NCI-H2107 treated with DMSO at 0.1 percent for 48 hours (cell line): Measurements from ENCODE around the gene OR8B4.
"Not testable (repeated sequence)": the region's sequence is repeated elsewhere in the genome, so short reads cannot be mapped to it uniquely, and the experiment has no call there.

Source experiments
- DNase-seq: peaks from one replicate; lab custom pipeline; 2025; ENCODE audit not compliant: unreplicated experiment; lab: John Stamatoyannopoulos, UW

OR8B4 gene, protein sequence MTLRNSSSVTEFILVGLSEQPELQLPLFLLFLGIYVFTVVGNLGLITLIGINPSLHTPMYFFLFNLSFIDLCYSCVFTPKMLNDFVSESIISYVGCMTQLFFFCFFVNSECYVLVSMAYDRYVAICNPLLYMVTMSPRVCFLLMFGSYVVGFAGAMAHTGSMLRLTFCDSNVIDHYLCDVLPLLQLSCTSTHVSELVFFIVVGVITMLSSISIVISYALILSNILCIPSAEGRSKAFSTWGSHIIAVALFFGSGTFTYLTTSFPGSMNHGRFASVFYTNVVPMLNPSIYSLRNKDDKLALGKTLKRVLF

DNA sequence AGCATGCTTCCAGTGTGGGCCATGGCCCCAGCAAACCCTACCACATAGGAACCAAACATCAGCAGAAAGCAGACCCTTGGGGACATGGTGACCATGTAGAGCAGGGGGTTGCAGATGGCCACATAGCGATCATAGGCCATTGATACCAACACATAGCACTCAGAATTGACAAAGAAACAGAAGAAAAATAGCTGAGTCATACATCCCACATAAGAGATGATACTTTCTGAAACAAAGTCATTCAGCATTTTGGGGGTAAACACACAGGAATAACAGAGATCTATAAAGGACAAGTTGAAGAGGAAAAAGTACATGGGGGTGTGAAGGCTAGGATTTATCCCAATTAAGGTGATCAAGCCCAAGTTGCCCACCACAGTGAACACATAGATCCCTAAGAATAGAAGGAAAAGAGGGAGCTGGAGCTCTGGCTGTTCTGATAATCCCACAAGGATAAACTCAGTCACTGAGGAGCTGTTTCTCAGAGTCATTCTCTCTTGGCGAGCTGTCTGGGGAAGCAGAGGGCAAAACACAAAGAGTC is at the start of gene OR8B4:
OR8B4 (minus strand) TSS at position 488 of the 538 bp plus-strand sequence; CDS start at position 488, 0 bp downstream.
- DNase-seq, result no peak

DNA sequence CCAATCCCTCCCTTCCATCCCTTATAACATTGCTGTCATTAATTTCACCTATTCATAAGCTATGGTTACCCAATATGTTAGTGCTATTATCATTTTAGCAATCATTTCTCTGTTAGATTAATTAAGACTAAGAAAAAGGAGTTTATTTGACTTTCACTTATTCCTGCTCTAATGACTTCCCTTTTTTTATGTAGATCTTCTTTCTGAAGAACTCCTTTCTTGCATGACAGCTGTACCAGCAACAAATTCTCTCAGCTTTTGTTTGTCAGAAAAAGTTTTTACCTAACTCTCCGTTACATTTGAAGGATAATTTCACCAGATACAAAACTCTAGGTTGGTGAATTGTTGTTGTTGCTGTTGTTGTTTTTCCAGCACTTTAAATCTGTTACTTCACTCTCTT is 49.4 kb upstream of the OR8B4 start:
- DNase-seq, result no peak

DNA sequence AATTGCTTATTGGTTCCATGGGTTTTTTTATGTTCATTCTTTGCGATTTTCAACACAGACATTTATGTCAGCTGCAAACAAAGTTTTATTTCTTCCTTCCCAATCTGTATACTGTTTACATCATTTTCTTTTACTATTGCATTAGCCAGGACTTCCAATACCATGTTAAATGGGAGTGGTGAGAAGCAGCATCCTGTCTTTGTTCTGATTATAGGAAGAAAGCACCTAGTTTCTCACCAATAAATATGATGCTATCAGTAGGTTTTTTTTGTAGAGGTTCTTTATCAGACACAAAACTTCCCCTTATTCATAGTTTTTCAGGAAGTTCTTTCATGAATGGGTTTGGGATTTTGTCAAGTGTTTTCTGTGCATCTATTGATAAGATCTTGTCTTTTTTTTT is 48.8 kb upstream of the OR8B4 start:
- no peak for DNase-seq

DNA sequence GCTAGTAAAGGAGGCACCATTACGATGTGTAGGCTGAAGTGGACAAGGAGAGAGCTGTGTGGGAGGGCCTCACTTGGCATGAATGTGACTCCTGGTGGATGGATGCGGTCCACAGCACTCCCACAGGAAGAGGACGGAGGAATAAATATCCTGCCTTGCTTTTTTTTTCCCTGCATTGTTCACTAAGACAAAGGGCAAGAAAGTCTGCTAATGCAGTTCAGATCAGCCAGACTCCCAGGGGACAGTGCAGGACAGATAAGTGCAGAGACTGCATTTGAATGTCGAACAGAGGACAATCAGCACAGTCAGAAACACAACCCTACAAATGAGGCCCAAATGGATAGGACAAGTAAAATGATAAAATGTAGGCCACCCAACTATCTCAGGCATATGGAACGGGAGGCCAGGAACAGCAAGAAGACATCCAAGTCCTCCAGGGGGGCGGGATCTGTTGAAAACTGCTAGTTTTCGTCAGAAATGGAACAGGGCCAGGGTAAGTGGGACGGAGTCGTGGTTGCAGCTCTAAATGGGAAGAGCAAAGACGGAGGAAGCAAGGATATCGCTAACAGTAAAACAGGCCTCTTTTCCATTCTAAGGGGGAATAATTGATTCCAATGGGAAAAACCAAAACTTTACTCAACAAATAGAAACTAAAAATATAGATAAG is 46.0 kb upstream of the OR8B4 start:
- no peak for DNase-seq

DNA sequence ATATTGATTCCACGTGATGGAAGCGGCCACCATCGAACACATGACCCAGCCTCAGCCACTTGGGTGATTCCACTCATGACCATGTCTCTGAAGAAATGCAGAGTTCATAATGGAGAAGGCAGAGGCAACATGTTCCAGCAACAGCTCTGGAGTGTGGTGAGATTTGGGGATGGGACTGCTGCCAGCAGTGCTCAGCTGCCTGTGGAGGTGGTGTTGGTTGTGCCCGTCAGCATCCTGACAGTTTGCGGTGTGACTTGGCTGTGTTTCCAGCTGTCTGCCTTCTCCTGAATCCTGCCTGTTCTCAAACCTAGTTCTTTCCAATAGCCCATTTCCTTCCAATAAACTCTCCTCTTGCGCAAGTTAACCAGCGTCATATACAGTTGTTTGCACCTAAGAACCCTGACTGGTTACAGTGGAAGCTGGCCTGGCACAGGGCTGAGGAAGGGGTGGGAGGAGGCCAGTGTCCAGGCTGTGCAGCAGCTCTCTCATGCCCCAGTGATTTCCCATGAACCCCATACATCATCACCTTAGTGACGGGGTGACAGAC is 42.8 kb upstream of the OR8B4 start:
- DNase-seq, result no peak

DNA sequence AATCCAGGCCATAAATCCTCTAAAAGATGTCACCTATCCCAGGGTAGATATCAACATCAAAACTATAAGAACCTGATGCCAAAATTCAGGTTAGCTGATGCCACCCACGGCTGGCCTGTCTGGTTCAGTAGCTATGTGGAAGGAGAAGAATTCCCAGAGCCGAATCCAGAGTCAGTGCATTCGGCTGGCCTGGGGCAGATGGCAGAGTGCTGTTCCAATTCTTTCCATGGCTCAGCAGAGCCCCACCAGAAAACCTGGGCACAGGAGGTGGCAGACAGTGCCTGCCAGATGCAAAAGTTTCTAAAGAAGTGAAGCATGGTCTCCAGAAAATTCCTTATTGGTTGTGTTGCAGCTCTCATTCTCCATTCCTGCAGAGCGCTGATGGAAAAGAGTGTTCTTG is 40.7 kb upstream of the OR8B4 start:
- no peak for DNase-seq

DNA sequence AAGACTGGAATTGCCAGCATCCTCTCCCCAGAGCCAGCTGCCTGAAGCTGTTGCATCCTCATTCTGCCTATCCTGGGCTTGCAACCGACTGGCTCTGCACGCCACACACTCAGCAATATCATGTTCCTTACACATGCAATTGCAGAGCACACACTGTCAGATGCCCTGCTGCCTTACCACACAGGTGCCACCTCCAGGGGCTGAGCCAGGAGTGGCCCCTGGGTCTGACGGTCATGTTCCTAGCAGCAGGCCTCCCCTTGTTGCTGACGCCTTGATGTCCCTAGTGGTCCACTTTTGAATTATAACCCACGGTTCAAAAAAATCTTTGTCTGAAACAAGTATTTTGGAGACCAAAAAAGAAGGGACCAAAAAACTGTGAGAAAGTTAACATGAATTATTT is 39.3 kb upstream of the OR8B4 start:
- no peak for DNase-seq

DNA sequence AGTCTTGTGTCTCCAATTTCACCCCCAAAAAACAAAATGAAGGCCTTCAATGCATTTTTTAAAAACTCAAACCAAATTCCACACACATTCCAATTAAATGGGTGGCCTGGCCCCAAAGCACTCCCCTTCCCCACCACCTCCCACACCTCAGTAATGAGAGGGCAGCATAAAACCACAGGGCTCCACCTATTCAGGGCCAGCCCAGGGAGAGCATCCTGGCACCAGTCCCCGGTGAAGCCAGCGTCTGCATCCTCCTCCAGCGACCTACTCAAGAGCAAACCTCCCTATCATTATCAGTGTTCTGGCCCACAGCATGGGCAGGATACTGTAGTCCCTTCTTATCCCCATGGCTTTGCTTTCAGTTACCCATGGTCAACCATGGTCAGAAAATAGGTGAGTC is 38.7 kb upstream of the OR8B4 start:
- DNase-seq, result no peak

DNA sequence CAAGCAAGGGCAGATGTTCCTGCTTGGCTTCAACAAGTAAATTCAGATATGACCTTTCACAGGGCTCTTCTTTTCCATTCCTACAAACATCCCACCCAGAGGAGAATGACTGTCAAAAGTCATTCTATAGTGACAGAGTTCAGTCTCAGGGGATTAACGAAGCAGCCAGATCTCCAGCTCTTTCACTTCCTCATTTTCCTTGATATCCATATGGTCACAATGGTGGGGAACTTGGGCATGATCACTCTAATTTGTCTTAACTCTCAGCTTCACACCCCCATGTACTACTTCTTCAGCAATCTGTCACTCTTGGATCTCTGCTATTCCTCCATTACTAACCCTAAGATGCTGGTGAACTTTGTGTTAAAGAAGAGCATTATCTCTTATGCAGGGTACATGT is 35.8 kb upstream of the OR8B4 start:
- no peak for DNase-seq

DNA sequence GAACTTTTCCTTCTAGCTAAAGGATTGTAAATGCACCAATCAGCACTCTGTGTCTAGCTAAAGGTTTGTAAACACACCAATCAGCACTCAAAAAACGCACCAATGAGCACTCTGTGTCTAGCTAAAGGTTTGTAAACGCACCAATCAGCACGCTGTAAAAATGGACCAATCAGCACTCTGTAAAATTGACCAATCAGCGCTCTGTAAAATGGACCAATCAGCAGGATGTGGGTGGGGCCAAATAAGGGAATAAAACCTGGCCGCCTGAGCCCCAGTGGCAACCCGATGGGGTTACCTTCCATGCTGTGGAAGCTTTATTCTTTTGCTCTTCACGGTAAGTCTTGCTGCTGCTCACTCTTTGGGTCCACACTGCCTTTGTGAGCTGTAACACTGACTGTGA is 34.7 kb upstream of the OR8B4 start:
- DNase-seq, result not testable (repeated sequence)

DNA sequence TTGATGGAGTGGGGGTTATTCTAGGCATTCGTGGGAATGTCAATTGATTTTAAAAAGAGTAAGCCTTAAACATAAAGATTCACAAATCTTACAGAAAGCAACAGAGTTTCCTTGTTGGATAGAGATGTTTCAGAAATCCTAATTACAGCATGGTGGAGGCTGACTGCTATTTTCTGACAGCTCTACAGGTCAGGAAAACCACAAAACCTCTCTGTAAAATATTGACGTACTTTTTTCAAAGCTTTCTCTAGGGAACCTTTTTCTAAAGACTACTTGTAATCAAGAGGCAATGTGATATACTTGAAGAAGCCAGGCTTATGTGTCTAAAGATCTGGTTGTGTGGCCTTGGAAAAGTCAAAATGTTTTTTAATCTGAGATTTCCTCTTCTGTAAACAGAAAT is 29.9 kb upstream of the OR8B4 start:
- DNase-seq, result no peak

DNA sequence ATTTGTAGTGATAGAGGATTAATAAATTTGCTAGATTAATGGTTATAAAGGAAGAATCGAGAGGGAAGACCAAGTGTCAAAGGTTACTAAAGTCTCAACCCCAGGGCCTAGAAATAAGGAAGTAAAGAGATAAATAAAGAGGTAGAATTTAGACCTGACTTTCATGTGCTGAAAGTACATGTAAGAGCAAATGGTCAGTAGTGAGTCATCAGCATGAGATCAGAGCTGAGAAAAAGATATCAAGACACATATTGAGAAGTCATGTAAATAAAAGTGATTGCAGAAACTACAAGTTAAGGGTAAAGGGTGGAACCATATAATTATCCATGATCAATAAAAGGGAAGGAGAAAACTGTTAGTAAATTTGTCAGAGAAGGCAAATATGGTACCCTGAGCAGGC is 22.2 kb upstream of the OR8B4 start:
- DNase-seq, result no peak

DNA sequence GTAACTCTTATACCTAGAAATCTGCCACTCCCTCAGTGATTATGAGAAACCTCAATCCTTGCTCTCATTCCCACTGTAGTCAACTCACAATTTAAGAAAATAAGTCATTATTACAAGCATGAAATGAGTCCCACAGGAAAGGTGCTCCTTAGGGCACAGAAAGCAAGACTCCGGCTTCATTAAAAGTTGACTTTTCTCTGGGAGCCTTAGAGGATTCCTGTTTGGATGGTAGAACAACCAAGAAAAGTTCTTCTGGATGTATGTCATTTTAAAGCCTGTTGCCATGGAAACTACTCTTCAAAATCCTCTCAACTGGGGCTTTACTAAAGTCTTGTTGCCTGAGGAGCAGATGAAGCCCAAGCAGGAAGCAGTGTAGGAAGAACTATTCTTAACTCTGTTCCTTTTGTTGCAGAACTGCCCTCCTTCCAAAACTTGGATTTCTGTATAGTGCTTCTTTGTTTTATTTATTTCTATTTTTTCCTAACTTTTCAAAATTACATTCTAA is 21.0 kb upstream of the OR8B4 start, which contains the start of gene OR8B8:
OR8B8 (minus strand) TSS at position 51 of the 505 bp plus-strand sequence. CDS start 4,611 bp downstream, outside the sequence.
- no peak for DNase-seq

DNA sequence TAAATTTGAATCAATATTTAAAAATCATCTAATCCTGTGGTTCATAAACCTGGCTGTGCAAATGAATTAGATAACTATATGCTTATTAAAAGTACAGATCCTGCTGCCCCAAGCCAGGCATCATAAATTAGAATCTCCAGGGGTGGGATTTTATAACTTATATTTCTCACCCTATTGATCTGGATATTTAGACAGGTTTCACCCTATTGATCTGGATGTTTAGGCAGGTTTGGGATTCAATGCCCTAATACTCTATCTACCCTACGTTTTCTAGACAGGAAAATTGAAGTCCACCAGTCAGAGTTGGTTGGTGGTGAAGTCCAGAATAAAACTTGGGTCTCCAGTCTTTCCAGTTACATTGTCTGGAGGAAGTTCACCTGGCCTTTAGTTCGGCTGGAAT is 18.2 kb upstream of the OR8B4 start:
- DNase-seq, result no peak

DNA sequence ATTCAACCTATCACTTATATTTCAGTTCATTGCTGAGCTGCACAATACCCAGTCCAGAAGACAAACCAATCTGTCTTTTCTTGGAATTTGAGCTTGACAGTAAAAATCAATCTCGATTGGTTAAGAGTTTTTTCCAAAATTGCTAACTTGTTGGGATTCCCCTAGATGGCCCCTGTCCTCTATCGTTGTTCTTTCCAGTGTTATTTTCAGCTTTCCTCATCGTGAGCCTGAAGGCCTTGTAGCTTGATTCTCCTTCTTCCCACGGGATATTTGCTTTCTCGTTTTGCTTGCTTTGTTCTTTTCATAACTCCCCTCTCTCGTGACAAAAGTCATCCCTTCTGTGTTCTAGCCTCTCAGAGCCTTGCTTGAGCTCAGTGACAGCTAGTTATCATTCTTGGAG is 17.8 kb upstream of the OR8B4 start:
- DNase-seq, result no peak

DNA sequence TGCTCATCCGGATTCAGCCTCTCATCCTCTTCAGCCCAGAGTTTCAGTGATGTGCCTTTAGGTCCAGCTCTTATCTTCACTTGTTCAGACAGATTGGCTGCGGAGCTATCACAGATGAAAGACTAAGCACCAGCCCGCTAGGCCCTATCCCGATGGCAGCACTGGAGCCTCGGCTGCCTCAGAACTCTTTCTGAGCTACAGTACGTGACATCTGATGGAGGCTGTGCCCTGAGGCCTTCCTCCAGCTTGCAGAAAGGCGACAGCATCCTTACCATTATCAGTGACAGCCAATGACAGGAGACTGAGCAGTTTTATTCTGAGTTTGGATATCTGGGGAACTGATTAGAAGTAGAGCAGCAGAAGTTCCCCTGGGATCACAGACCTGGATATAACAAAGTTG is 16.8 kb upstream of the OR8B4 start:
- DNase-seq, result no peak

DNA sequence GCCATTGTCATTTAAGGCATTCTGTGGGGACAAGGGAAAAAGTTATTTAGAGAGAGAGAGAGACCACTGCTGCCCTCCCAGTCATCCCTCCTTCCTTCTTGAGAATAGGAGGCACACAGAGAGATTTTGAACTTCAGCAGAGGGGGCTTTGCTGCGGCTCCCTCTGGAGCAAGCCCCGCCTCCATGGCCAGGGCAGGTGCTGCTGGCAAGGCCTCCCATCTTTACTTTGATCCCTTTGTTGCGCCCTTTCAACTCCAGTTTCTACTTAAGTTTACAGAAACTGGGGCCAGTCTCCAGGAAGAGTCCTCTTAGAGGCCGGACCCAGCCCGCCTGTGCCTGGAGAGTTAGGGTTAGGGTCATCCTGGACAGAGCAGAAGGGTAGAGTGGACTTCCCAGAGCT is 16.4 kb upstream of the OR8B4 start:
- DNase-seq, result no peak

DNA sequence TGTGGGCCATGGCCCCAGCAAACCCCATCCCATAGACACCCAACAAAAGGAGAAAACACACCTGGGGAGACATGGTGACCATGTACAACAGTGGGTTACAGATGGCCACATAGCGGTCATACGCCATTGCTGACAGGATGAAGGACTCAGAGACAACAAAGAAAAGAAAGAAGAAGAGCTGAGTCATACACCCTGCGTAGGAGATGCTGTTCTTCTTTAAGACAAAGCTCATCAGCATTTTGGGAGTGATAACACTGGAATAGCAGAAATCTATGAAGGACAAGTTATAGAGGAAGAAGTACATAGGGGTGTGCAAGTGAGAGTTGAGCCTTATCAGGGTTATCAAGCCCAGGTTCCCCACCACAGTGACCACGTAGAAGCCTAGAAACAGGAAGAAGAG is 15.9 kb upstream of the OR8B4 start:
- DNase-seq, result no peak

DNA sequence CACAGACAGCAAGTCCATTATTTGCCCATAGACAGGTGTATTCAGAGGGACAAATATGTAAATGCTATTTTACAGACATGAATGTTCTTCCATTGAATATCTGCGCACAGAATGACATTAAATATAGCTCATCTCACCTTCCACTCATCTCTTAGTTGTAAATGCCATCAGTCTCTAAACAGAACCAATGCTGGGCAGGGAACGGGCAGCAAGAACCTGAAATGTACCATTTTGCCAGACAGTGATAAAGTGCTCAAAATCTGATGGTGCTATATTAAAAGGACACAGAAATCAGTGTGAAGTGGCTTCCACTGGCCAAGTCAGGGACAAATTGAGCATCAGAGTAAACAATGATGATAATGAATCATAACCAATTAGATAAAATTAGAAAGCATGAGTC is 10.0 kb upstream of the OR8B4 start:
- no peak for DNase-seq

DNA sequence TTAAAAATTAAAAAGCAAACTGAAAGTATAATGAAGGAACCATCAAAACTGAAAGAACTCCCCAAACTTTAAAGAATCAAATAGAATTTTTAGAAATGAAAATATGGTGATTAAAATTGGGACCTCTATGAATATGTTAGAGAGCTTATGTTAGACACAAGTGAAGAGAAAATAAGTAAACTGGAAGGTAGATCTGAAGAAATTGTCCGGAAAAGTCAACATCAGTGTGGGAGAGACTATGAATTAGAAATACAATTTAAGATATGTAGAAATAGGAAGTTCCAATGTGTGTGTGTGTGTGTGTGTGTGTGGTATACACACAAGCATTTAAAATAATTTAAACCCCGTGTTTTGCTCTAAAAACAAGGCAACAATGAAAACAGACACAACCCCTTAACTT is 4.9 kb upstream of the OR8B4 start:
- no peak for DNase-seq

DNA sequence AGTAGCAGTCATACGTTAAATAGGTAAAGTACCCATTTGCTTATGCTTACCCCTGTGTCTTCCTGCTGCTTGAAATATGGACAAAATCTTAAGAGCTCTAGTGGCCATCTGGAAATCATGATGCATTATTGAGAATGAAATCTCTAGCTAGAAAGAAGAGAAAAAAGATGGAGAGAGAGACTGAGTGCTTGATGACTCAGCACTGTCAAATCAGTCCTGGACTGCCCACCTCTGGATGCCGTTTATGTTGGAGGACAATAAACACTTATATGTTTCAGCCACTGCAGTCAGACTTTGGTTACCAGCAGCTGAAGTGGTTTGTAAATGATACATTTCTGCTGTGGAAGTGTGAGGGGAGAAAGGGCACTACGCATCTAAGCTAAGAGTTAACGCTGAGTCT is 3.6 kb downstream of the OR8B4 start:
- DNase-seq, result no peak

DNA sequence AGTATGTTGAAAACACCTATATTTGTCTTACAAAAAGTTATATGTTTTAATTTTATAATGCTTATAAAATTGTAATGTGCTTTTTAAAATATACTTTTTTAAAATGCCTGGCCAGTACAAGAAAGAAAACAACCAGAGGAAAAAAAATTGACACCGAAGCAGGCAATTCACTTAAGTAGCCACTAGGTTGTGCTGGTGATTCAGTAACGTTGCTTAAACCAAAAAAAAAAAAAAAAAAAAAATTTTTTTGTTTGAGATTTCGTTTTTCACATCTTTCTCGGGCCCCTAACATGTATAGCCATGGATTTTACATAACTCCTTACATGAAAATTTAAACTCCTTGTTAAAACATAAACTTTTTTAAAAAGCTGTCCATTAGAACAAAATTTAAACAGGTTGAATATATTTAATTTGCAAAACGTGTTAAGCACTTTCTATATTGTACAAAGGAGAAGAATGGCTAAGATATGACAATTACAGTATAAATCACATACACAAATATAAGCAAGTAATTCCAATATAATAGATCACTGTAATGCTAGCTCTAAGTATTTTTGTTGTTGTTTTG is 9.2 kb downstream of the OR8B4 start:
- DNase-seq, result no peak
